HS-5 (cell line): Measurements from ENCODE around the gene KDF1.
"Not testable (repeated sequence)": the region's sequence is repeated elsewhere in the genome, so short reads cannot be mapped to it uniquely, and the experiment has no call there.

Experiments used
- DNase-seq: peaks from one replicate; pipeline ENCODE4 v3.0.0-alpha.2; 2012; ENCODE audit warnings: low read depth

The KDF1 gene

DNA sequence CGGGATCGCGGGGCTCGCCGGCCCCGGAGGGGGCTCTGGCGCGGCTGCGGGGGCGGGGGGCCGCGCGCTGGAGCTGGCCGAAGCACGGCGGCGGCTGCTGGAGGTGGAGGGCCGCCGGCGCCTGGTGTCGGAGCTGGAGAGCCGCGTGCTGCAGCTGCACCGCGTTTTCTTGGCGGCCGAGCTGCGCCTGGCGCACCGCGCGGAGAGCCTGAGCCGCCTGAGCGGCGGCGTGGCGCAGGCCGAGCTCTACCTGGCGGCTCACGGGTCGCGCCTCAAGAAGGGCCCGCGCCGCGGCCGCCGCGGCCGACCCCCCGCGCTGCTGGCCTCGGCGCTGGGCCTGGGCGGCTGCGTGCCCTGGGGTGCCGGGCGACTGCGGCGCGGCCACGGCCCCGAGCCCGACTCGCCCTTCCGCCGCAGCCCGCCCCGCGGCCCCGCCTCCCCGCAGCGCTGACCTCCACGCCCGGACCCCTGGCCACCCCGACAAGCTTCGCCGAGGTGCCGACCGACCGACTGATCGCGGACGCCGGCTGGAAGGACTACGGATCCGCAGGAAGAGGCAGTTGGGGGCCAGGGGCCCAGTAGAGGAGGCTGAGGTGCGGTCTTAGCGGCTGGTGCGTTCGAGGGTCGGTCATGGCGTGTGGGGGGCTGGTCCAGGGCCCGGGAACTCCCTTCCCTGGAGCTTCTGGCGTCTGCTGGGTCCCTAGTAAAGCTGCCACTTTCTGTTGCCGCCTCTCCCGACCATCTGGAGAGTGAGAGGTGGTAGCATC, 33.9 kb upstream of the KDF1 start:
- DNase-seq: no peak

DNA sequence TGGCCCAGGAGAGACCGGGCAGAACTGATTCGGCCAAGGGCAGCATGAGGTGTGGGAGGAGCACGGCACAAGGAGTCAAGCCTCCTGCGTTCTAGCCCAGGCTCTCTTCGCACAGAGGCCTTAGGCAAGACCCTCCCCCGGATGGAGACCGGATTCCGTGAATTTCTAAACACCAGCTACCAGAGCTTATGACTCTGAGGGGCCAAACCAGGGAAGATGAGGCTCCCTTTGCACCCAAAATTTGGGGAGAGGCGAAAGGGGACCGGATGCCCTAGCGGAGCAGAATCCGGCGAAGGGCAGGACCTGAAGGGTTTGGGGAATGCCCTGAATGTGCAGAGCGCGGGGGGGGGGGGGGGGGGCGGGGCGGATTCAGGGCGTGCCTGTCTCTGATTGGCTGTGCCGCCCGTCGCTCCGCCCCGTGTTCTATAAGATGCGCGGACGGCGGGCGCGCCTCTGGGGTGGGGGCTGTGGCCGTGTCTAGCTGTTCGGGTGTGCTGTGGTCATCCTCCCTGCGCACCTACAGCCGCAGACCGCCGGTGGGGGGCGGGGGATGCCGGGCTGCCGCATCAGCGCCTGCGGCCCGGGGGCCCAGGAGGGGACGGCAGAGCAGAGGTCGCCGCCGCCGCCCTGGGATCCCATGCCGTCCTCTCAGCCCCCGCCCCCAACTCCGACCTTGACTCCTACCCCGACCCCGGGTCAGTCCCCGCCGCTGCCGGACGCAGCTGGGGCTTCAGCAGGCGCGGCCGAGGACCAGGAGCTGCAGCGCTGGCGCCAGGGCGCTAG, 33.2 kb upstream of the KDF1 start, which contains the start of gene TRNP1:
TRNP1 (plus strand) TSS at position 456 of the 783 bp plus-strand sequence; CDS start at position 551, 95 bp downstream.
- DNase-seq: no peak

DNA sequence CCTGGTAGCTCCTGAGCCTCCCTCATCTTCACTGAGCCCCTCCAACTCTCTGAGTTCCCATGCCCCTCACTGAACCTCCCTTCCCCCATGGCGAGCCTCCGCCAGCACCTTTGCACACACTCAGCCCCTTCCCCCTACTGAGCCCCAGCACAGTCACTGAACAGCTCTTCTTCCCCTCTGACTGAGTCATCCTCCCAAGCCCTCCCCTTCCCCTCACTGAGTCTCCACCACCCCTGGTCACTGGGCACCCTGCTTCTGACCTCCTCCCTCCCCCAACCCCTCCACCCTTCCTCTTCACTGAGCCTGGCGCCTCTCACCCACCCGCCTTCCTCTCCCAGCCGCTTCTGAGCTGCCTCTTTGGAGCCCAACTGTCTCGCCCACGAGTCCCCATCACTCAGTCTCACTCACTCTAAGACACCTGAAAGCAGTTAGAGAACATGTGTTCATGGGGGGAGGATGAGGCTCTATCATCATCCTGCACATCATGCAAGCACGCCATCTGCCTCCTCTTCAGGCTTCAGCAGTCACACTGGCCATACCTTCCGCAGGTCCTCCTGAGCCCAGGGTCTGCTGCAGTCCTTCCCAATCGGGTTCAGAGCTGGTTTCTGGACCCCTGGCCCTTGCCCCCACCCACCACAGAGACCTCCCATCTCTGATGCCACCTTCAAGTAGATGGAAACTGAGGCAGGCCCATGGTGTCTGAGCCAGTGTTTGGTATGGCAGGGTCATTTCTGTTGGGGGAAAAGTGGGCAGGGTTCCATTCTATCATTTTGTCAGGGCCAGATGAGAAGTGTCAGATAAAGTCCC, 31.2 kb upstream of the KDF1 start:
- no peak for DNase-seq

DNA sequence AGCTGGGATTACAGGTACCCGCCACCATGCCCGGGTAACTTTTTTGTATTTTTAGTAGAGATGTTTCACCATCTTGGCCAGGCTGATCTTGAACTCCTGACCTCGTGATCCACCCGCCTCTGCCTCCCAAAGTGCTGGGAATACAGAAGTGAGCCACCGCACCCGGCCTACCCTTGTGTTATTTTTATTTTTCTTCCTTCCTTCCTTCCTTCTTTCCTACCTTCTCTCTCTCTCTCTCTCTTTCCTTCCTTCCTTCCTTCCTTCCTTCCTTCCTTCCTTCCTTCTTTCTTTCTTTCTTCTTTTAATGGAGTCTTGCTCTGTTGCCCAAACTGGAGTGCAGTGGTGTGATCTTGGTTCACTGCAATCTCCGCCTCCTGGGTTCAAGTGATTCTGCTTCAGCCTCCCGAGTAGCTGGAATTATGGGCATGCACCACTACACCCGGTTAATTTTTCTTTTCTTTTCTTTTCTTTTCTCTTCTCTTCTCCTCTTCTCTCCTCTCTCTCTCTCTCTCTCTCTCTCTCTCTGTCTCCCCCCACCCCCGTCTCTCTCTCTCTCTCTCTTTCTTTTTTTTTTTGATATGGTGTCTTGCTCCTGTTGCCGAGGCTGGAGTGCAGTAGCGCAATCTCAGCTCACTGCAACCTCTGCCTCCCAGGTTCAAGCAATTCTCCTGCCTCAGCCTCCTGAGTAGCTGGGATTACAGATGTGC, 29.3 kb upstream of the KDF1 start:
- not testable (repeated sequence) for DNase-seq

DNA sequence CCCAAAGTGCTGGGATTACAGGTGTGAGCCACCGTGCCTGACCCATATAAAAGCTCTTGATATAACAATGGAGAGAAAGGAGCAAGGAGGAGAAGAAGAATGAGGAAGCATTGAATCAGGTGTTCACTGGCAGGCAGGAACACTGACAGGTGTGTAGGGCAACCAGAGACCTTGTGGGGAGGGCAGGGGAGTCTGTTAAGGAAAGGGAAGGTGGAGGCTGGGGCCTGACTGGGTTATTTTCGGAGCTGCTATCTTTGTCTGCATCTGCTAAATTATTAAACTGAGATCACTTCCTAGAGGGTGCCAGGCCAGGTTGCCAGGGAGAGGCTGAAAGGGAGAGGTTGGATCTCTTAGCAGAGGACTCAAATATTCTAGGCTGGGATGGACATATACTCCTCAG, 26.4 kb upstream of the KDF1 start:
- no peak for DNase-seq

DNA sequence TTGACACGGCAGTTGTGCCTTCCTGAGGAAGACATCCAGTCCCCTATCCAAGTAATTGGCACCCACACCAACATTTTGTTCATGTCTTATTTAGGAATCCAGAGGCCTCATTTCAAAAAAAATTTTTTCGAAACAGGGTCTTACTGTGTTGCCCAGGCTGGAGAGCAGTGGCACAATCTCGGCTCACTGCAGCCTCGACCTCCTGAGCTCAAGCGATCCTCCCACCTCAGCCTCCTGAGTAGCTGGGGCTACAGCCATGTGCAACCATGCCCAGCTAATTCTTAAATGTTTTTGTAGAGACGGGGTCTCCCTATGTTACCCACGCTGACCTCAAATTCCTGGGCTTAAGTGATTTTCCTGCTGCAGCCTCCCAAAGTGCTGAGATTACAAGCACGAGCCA, 24.0 kb upstream of the KDF1 start:
- DNase-seq: no peak

DNA sequence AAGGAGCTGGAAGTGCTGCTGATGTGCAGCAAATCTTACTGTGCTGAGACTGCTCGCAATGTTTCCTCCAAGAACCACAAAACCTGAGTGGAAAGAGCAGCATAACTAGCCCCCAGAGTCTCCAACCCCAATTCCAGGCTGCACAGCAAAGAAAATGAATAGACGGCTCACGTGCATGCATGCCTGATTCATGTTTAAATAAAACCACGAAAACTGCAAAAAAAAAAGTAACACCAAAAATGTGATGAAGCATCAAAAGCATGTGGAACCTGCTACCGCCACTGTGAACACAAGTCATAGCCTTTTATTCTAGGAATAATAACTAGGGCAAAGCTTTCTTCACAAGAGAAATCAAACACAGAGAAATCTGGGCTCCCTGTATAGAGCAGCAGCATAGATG, 23.6 kb upstream of the KDF1 start:
- no peak for DNase-seq

DNA sequence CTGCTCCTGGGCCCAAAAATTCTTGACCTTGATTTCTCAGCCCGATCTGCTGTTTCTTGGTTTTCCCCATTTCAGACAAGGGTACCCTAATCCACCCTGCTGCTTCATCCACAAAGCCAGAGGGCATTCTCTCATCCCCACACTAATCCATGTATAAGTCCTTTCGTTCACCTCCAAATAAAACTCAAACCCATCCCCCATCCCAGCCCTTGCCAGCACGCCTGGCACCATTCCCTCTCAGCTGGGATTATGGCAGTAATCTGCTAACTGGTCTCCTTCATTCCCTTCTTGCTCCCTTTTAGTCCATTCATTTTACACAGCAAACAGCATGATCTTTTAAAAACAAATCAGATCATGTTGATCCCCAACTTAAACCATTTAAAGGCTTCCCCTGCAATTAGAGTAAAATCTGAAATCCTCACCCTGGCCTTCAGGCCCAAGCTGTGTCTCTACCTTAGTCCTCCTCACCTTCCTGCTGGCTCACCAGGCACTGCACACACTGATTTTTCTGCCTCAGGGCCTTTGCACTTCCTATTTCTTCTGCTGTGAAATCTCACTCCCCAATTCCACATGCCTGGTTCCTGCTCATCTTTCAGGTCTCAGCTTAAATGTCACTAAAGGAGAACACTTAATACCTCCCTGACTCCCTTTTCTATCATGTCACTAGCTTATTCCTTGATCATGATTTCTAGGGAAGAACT, 21.0 kb upstream of the KDF1 start:
- DNase-seq: no peak

DNA sequence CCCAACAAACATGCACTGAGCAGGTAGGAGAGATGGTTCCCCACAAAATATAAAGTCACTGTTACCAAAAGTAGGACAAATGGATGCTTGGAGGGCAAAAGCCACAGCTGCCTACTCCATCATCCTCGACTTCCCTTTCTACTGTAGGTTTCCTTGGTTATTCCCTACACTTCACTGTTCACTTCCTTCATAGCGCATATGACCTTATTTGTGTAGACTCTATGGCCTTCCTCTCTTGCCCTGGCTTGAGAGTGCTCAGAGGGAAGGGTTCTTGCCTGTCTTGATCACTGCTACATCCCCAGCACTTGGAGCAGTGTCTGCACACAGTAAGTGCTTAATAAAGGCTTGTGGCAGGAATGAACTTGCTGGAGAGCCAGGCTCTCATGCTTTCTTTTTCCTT, 18.6 kb upstream of the KDF1 start:
- no peak for DNase-seq

DNA sequence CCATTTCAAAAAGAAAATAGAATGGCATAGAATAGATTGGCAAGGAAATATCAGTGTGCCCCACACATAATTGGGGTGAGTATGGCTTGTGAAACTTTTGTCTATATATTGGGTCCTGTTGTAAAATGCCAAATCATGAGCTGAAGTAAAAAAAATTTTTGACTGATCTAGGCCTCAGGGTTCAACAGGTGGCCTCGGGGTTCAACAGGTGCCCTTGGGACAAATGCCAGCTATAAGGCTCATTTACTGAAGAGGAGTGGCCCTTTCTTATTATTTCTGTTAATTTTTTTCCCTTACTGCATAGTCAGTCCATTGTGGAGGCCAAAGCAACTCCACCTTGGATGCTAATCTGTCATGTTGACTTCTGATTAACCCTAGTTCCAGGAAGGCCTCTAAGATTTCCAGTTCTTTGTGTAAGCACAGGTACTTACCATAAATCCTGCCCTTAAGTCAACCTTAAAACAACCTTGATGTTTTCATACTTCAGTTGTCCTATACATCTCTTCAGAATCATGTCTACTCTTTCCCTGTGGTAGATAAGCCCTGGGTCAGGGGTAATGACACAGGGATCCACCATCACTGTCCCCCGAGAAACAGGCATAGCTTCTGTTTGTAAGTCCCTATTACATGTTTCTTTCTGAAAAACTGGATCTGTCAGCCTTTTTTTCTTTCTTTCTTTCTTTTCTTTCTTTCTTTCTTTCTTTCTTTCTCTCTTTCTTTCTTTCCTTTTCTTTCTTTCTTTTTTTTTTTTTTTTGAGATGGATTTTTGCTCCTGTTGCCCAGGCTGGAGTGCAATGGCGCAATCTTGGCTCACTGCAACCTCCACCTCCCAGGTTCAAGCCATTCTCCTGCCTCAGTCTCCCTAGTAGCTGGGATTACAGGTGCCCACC, 16.6 kb upstream of the KDF1 start:
- no peak for DNase-seq

DNA sequence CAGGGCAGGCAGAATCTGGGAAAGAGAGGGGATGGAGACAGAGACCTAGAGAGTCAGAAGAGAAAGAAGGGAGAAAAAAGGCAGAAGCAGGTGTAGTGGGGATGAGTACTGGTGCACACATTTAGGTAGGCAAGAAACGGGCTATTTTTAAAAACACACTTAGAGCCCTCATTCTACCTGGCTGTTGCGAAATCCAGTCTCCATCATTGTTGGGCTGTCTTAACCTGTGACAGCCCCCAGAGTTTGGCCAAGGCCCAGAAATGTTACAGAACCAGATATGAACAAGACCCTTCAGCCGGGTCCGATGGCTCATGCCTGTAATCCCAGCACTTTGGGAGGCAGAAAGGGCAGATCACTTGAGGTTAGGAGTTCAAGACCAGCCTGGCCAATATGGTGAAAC, 12.6 kb upstream of the KDF1 start:
- no peak for DNase-seq

DNA sequence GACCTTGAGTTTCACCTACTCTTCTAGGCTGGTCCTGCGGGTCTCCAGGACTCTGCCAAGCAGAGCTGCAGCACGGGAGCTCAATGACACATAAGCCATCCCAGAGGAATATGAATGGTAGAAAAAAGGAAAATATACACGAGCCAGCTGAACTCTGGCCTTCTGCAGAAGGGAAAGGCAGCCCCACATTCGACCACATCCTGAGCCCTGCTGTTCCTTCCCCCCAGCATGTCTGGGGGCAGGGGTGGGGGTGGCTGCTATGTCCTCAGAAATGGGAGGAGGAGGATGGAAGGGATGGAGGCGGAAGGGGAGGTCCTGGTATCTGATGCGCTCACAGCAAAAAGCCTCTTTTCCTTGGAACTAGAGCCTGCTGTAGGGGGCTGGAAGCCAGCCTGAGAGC, 12.1 kb upstream of the KDF1 start:
- no peak for DNase-seq

DNA sequence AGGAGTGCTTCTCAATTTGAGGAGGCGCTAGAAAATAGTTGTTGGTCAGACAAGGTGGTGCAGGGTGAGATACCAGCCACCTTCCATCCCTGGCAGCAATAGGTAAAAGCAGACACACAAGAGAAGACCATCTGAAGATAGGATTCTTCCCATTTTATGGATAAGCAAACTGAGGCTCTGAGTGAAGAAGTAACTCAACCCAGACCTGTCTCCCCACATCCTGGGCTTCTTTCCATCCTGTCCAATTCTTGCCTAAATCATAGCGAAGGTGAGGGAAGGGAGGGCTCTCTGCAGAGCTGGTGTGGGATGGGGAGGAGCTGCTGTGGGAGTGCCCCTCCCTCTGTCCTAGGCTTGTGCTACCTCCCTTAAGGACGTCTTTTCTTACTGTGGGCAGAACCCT, 11.3 kb upstream of the KDF1 start:
- no peak for DNase-seq

DNA sequence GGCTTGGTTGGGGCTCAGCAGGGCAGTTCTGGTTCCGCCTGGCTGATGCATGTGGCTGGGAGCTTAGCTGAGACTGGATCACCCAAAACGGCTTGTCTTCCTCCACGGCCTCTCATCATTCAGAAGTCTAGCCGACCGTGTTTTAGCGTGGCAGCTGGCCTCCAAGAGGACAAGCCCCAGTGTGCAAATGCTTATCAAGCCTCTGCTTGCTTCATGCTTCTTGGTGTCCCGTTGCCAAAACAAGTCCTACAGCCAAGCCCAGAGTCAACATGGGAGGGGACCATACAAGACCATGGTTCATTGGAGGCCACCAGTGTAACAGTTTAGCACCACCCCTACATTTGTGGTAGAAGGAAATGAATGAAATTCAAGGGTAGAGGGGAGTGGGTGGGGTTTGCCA, 10.5 kb upstream of the KDF1 start:
- DNase-seq: no peak

DNA sequence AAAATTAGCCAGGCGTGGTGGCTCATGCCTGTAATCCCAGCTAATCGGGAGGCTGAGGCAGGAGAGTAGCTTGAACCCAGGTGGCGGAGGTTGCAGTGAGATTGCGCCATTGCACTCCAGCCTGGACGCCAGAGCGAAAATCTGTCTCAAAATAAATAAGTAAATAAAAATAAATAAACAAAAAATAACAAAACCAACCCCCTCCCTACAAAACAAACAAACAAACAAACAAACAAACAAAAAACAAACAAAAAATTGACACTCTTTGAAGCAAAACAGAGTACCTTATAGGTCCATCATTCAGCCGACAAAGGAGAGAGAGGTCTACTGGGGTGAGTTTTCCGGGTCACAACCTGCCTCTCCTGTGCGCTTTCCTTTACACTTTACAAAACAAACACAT, 5.4 kb upstream of the KDF1 start:
- no peak for DNase-seq

DNA sequence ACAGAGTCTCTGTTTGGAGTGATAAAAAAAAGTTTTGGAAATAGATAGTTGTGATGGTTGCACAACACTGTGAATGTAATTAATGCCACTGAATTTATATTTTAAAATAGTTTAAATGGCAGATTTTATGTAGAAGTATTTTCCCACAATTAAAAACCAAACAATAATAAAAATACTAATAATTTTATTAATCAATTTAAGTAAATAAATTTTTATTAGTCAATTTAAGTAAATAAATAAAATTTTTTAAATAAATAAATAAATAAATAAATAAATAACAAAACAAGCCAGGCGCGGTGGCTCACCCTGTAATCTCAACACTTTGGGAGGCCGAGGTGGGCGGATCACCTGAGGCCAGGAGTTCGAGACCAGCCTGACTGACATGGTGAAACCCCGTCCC, 4.9 kb upstream of the KDF1 start:
- no peak for DNase-seq

DNA sequence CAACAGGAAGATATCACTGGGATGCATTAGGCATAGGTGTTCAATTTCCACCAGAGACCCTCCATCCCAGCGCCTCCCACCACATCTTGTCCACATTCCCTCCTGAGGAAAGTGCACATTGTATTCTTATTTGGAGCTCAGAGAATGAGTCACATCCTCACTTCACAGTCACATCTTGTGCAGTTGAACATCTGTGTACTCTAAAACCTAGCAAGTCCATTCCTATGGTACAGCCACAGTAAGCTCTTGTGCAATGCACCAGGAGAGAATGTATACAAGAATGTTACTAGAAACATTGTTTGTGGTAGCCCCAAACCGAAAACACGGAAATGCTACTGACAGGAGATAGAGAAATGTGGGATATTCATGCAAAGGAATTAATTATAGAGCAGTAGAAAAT, 1.6 kb upstream of the KDF1 start:
- DNase-seq: peak; percentile 93

DNA sequence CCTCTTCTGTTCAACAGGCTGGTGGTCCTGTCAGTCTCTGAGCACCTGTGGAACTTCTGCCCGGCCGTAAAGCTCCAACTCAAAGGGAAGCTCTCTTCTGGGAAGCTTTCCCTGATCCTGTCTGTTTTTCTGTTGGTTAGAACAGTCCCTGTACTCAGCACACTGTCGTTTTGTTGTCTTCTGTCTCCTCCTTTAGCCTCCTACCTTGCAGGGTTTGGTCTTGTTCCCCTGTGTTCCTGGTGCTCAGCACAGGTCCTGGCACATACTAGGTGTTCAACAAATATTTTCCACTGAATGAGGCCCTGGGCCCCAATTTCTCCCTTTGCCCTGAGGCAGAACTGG, 328 bp upstream of the KDF1 start:
- DNase-seq: no peak

DNA sequence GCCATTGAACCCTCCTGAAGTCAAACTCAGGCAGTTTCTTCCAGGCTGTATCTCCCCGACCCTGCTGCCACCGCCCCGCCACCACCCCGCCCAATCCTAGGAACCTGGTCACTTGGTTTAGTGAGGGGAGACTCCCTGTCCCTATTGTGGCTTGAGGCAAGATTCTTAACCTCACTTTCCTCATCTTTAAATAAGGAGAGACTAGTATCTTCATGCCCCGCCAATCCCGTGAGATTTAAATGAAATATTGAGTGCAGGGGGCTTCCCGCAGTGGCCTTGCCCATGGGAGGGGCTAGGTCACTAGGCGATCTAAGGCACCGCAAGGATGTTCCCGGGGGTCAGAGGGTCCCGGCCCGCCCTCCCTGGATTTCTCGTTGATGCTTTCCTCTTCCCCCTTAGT, 998 bp downstream of the KDF1 start:
- no peak for DNase-seq

DNA sequence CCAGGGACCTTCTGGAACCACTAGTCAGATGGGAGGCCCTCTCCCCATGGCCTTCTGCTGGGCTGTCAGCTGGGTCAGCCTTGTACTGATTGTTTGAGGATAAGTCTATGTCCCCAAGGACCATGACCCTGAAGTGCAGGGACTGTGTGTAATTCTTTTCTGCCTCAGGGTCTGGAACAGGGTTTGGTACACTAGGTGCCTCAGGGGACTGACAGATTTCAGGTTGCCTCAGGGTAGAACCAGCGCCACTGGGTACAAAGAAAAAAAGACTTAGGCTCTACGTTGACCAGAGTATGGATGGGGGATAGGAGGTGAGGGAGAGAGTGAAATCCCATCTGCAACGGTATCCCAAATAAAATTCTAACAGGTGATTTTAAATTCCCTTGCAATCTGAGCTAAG, 3.0 kb downstream of the KDF1 start:
- DNase-seq: no peak

DNA sequence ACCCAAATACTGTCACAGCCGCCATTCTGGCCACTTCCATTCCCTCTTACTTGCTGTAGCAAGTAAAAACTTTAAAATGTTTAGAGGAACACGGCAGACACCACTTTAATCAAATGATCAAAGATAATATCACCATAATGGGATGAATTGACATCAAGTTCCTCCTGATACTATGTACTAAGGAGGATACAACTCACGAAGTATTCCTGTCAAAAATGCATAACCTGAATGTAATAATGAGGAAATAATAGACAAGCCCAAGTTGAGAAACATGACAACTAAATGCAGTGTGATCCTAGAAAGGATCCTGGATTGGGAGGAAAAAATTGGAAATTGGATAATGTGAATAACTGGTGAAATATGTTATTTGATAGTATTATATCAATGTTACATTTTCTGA, 3.9 kb downstream of the KDF1 start:
- no peak for DNase-seq
